Measurements from ENCODE around the gene TCF7L2. TPM values are rescaled to one million over a fixed set of nuclear protein-coding genes. Genes with fewer than 3 reads are reported as not detected.

The TCF7L2 gene
- total RNA-seq, 2 experiments from 2014 or later: 0.26 to 0.42 TPM

DNA sequence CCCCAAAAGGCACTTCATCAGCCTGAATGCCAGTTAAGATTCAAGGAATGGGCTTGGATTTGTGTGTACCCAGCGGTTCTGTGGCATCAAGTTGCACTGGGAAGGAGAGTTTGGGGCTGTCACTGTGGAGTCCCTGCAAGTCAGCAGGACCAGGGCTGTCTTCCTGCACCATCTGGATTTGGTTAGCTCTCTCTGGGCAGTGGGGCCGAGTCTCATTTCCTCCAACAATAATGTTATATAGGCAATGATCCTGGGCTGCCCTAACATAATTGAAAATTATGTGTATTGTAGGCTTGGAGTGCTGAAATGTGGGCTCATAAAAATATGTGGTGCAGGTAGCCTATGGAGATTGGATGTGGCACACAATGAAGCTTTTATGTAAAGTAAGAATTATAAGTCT, 87.2 kb downstream of the TCF7L2 start:
- H3K36me3 Mint-ChIP-seq (ENCODE audit: low read depth): no peaks in the 10 kb centered on the region
- ATAC-seq: no peak
- no peak for DNase-seq
- no peak overlapping the region for H3K4me3 Mint-ChIP-seq
- H3K9me3 Mint-ChIP-seq (ENCODE audit: insufficient read depth): no peaks in the 10 kb centered on the region
- POLR2A ChIA-PET: no interaction called here
- peaks cover 16% of the 10 kb centered on the region for H3K27me3 Mint-ChIP-seq (ENCODE audit: low read depth)
- H3K27ac Mint-ChIP-seq: no peak overlapping the region
- CTCF ChIA-PET: no interaction called here
- H3K4me1 Mint-ChIP-seq (ENCODE audit: low read depth): no peaks in the 10 kb centered on the region

DNA sequence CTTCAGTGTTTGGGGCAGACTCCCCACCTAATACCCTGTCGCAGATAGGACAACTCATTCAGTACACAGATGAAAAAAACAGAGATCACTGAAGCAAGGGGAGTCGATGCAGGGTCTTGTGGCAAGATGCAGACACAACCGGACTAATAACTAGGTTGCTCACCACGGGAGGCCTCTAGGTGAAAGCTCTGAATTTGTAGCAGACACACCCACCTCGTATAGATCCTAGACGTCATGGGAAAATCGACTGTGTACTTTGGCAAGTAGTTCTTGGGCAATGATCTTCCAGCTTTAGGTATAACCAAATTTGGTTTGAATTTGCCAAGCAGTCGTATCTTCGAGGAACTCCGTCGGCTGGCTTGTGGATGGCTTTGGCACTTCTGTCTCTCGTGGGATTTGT, 88.1 kb downstream of the TCF7L2 start:
- Mint-ChIP-seq H3K27ac (no peak overlapping the region), H3K4me3 (no peak overlapping the region), H3K4me1 (ENCODE audit: low read depth) (no peaks in the 10 kb centered on the region), H3K27me3 (ENCODE audit: low read depth) (peaks cover 18% of the 10 kb centered on the region), H3K9me3 (ENCODE audit: insufficient read depth) (no peaks in the 10 kb centered on the region), H3K36me3 (ENCODE audit: low read depth) (no peaks in the 10 kb centered on the region)
- CTCF ChIA-PET: no interaction called here
- no peak for DNase-seq
- POLR2A ChIA-PET: no interaction called here
- no peak for ATAC-seq

DNA sequence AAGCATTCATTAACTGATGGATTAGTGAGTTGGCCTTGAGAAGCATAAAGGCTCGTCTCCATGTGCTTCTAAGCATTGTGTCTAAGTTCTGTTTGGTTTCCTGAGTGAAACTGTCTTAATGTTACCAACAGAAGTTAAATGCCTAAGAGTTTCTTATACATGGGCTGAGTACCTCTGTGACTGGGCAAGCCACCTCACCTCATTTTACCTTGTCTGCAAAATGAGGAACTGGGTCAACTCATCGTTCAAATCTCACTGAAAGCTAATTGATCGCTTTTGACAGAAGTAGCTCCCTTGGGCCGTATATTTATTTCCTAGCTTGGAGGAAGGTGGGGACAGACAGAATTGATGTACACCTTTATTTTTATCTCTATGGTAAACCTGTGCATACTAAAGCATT, 88.9 kb downstream of the TCF7L2 start:
- ATAC-seq: no peak
- Mint-ChIP-seq H3K27ac (no peak overlapping the region), H3K9me3 (ENCODE audit: insufficient read depth) (no peaks in the 10 kb centered on the region), H3K27me3 (ENCODE audit: low read depth) (peaks cover 18% of the 10 kb centered on the region), H3K36me3 (ENCODE audit: low read depth) (no peaks in the 10 kb centered on the region), H3K4me1 (ENCODE audit: low read depth) (no peaks in the 10 kb centered on the region), H3K4me3 (no peak overlapping the region)
- DNase-seq: no peak
- CTCF ChIA-PET: no interaction called here
- POLR2A ChIA-PET: no interaction called here

DNA sequence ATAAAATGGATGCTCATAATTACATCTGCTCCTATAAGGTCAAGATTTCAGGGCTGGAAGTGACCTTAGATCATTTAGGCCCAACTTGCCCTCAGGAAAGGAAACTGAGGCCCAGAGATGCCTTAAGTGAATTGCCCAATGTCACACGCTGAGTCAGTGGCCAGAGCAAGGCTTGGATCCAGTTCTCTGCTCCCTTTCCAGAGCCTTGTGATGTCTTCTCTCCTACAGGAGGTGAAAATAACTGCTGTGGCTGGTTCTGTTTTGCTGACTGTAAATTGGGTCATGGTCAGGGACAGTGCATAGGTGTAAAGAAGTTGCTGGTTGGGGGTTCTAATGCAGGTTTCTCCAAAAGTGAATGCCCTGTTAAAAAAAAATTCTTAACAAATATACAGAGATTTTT, 91.3 kb downstream of the TCF7L2 start:
- Mint-ChIP-seq H3K36me3 (ENCODE audit: low read depth) (no peaks in the 10 kb centered on the region), H3K27ac (no peak overlapping the region), H3K4me3 (no peak overlapping the region), H3K9me3 (ENCODE audit: insufficient read depth) (no peaks in the 10 kb centered on the region), H3K27me3 (ENCODE audit: low read depth) (peaks cover 22% of the 10 kb centered on the region), H3K4me1 (ENCODE audit: low read depth) (no peaks in the 10 kb centered on the region)
- ATAC-seq: no peak
- POLR2A ChIA-PET: interaction anchor here (0.6 kb wide), 1 partner anchor 25 kb away, joined by 3 read pairs; no protein-coding TSS in a partner anchor
- DNase-seq: no peak
- CTCF ChIA-PET: no interaction called here

DNA sequence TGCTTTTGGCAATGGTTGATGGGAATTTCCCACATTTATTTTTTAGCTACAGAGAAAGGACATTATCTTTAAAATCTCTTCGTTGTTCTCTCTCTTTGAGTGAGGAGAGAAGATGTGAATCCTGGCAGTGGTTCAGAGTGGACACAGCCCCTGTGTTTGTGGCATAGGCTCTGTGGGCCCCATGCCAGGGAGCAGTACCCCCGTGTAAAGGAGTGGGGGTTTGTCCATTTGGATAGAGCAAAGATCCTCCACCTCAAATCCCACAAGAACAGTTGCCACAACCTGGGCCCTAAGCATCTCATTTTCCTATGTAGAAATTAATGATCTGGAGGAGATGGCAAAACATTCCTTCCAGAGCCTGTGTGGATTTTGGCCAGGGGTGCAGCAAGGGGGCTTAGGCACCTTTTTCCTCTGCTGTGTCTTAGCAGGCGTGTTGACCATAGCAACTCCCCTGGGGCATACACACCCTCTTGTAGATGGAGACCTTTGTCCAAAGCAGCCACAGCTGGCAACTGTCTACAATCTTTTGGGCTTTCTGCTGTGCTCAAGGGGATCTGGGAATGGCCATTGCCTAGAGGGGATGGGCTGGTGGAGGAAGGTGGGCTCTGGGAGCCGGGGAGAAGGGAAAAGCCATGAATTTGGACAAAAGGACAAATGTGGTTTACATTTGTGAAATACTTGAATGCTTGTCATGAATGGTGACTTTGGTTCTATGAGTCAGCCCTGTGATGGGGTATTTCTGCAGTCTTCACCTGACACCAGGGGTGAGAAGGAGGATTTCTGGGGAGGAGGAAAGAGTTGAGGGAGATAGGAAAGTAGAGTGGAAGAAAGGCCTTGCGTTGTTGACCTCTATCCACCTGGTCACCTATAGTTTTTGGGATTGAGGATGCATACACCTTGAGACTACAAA, 92.0 kb downstream of the TCF7L2 start:
- no peak overlapping the region for H3K27ac Mint-ChIP-seq
- ChIA-PET POLR2A (no interaction called here), CTCF (no interaction called here)
- H3K36me3 Mint-ChIP-seq (ENCODE audit: low read depth): no peaks in the 10 kb centered on the region
- H3K4me1 Mint-ChIP-seq (ENCODE audit: low read depth): no peaks in the 10 kb centered on the region
- H3K9me3 Mint-ChIP-seq (ENCODE audit: insufficient read depth): no peaks in the 10 kb centered on the region
- ATAC-seq: no peak
- no peak overlapping the region for H3K4me3 Mint-ChIP-seq
- peaks cover 22% of the 10 kb centered on the region for H3K27me3 Mint-ChIP-seq (ENCODE audit: low read depth)
- DNase-seq: no peak

DNA sequence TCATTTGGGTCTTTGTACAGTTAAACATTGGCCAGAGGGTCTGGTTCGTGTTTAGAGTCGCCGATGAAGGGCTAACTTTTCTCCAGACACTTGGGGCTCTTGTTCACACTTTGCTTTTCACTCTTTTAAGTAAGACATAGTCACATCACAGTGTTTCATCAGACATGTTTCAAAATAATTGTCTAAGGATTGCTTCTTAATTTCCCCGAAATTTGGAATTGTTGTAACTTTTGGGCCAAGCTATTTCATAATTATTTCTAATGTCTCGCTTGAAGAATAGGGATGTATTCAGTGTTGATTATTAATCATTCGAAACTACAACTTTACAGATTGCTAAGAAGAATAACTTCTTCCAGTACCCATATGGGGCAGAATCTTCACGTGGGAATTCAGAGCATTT, 92.8 kb downstream of the TCF7L2 start:
- Mint-ChIP-seq H3K4me1 (ENCODE audit: low read depth) (no peaks in the 10 kb centered on the region), H3K27ac (no peak overlapping the region), H3K27me3 (ENCODE audit: low read depth) (peaks cover 21% of the 10 kb centered on the region), H3K36me3 (ENCODE audit: low read depth) (no peaks in the 10 kb centered on the region), H3K4me3 (no peak overlapping the region), H3K9me3 (ENCODE audit: insufficient read depth) (no peaks in the 10 kb centered on the region)
- ChIA-PET POLR2A (no interaction called here), CTCF (no interaction called here)
- DNase-seq: no peak
- no peak for ATAC-seq

DNA sequence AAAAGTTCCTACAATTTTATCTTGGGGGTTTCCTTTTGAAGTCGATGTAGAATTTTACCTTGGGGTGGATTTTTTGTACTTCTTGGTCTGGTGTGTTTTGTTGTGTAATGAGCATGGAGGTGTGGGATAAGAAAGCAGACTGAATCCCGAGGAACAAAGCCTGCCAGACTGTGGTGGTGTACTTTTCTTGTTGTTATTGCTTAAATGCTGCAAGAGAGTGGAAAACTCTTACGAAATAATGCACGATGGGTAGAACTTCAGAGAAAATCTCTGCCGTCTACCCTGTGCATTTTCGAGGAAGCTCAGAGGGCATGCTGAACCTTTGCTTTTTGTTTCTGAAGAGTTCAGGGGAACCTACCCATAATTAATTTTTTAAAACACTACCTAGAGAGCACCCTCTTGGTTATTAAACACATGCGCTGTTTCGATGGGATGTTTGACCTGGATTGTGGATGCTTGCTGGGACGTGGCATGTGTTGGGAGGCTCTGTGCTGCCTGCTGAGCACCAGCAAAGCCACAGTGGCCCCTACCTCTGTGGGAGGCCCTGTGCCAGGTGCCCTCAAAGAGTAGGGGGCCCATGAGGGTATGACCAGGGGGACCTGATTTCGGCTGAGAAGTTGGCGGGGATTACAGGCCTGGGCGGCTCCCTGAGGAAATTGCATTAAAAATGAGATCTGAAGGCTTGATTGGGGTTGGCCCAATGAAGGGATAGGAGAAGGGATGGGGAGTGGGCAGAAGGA, 94.1 kb downstream of the TCF7L2 start:
- ChIA-PET CTCF (no interaction called here), POLR2A (no interaction called here)
- Mint-ChIP-seq H3K4me3 (no peak overlapping the region), H3K4me1 (ENCODE audit: low read depth) (no peaks in the 10 kb centered on the region), H3K27me3 (ENCODE audit: low read depth) (peaks cover 18% of the 10 kb centered on the region), H3K9me3 (ENCODE audit: insufficient read depth) (no peaks in the 10 kb centered on the region), H3K27ac (no peak overlapping the region), H3K36me3 (ENCODE audit: low read depth) (no peaks in the 10 kb centered on the region)
- DNase-seq: no peak
- no peak for ATAC-seq

DNA sequence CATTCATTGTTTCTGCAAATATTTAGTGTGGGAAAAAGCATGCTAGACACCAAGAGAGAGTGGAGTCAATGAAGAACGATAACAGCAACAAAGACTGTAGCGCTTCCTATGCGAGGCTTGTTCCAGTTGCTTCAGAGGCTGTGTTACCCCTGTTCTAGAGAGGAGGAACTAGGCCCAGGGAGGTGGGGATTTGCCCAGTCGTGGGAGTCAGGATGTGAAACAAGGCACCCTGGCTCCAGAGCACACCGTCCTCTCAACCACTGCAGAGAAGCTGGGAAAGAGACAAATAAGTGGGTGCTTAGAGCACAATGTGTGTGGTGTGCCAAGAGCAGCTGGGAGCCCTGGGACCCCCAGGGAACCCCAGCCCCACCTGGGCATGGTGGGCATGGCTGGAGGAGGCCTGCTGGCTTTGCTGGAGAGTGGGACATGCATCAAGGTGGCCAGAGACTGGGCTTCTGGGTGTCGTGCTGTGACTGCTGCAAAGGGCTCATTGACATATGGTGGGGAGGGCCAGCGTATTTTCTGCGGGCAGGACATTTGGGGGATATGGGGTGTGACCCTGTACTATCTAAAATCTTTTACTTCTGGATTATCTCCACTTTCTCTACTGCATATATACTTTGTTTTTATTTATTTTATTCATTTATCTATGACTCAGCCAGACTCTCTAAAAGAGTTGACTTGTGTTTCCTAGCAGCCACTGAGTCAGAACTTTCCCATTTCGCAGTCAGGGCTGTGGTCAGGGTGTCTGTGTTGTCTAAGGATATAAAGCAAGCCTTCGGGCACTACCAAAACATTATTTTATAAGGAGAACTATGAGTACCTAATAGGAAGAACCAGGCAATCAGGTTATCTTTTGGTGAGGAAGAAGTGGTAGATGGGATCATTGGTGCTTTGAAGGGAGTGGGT, 95.4 kb downstream of the TCF7L2 start:
- Mint-ChIP-seq H3K9me3 (ENCODE audit: insufficient read depth) (no peaks in the 10 kb centered on the region), H3K36me3 (ENCODE audit: low read depth) (no peaks in the 10 kb centered on the region), H3K4me3 (no peak overlapping the region), H3K4me1 (ENCODE audit: low read depth) (peaks cover 5% of the 10 kb centered on the region), H3K27ac (no peak overlapping the region), H3K27me3 (ENCODE audit: low read depth) (peaks cover 15% of the 10 kb centered on the region)
- DNase-seq (no peak), ATAC-seq (no peak)
- POLR2A ChIA-PET: no interaction called here
- CTCF ChIA-PET: no interaction called here

DNA sequence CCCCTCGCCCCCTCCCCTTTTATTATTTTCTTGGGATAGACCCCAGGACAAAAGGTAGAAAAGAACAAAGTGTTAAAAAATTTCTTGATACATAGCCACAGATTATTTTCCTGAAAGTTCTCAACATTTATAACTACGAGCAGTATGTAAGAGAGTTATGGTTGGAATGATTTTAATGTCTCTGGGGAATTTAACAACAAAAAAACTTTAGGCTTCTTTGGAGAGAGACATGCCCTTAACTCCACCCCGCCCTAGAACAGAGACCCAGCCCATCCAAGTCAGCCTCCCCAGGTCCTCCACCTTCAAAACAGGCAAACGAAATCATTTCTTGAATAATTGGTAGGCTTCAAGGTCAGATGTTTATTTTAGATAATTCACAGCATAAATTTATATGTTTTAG, 97.1 kb downstream of the TCF7L2 start:
- no peaks in the 10 kb centered on the region for H3K9me3 Mint-ChIP-seq (ENCODE audit: insufficient read depth)
- no peaks in the 10 kb centered on the region for H3K36me3 Mint-ChIP-seq (ENCODE audit: low read depth)

DNA sequence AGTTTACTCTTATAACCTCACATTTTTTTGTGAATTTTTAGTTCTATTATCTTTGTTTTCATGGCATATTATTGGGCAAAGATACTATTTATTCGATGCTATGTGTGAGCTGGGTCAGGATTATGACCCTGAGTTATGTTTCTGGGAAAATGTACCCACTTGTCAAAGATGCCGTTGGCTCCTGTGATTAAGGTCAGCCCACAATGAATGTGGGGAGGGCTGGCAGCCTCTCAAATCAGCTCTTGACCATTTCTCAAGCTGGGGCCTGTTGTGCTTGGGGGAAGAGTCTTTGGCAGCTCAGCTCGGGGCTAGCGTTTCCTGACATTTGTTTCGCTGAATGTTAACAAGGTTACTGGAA, 97.5 kb downstream of the TCF7L2 start:
- Mint-ChIP-seq H3K36me3 (ENCODE audit: low read depth) (no peaks in the 10 kb centered on the region), H3K4me1 (ENCODE audit: low read depth) (peaks cover 10% of the 10 kb centered on the region), H3K27me3 (ENCODE audit: low read depth) (peaks cover 13% of the 10 kb centered on the region), H3K27ac (no peak overlapping the region), H3K9me3 (ENCODE audit: insufficient read depth) (no peaks in the 10 kb centered on the region), H3K4me3 (no peak overlapping the region)
- DNase-seq (no peak), ATAC-seq (no peak)
- CTCF ChIA-PET: no interaction called here
- POLR2A ChIA-PET: no interaction called here

More for the DNA sequence above, 97.1 kb downstream of the TCF7L2 start:
- Mint-ChIP-seq H3K27ac (no peak overlapping the region), H3K27me3 (ENCODE audit: low read depth) (peaks cover 15% of the 10 kb centered on the region), H3K4me3 (no peak overlapping the region), H3K4me1 (ENCODE audit: low read depth) (peaks cover 10% of the 10 kb centered on the region)
- DNase-seq: no peak
- ATAC-seq: no peak
- ChIA-PET CTCF (no interaction called here), POLR2A (no interaction called here)

DNA sequence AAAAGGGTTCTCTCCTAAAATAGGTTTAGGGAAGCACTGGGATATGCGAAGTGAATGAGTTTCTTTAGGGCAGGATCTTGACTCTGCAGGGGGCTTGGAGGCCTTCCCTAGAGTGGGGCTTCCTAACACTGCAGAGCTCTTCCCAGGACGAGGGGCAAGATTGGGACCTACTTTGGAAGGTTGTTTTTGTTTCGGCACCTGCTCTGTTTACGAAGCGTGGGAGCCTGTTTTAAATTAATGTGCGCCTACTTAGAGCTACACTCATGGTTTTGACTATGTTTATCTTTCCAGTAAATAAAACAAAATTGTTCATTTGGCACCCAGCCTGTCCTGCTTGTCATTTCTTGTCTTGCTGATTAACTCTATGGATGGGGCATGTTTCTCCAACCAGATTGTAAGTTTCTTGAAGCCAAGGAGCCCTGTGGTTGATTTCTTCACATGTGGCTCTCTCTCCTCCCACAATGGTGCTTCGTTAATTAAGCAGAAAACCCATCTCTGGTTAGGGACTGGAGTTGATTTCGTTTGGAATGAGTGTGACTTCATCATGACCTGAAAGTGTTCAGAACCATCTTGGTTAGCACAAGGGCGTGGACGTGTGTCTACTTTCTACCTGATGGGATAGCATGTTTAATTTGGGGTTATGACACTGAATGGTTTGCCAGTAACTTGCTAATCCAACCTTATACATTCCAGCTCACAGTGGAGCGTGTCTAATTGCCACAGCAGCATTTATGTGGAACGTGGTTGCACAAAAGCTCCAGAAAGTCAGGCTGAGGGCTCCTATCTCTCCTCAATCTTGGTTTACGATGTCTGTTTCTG, 98.1 kb downstream of the TCF7L2 start:
- CTCF ChIA-PET: no interaction called here
- Mint-ChIP-seq H3K4me3 (no peak overlapping the region), H3K9me3 (ENCODE audit: insufficient read depth) (no peaks in the 10 kb centered on the region), H3K36me3 (ENCODE audit: low read depth) (no peaks in the 10 kb centered on the region), H3K27me3 (ENCODE audit: low read depth) (peaks cover 16% of the 10 kb centered on the region), H3K27ac (no peak overlapping the region), H3K4me1 (ENCODE audit: low read depth) (peaks cover 10% of the 10 kb centered on the region)
- POLR2A ChIA-PET: no interaction called here
- DNase-seq (no peak), ATAC-seq (no peak)

Data from activated CD8-positive, alpha-beta T cell treated with anti-CD3 and anti-CD28 coated beads, Interleukin-2, amount 10 ng/mL, durations not matched to agents 7 days and 5 days (primary cell).